ENCODE measurements around the gene FAM53A. TPM values are rescaled to one million over a fixed set of nuclear protein-coding genes. Genes with fewer than 3 reads are reported as not detected.

The FAM53A gene
- polyA plus RNA-seq, 2 of the 4 experiments (the other 2 are of a cell fraction), result 0.87 to 1.2 TPM

DNA sequence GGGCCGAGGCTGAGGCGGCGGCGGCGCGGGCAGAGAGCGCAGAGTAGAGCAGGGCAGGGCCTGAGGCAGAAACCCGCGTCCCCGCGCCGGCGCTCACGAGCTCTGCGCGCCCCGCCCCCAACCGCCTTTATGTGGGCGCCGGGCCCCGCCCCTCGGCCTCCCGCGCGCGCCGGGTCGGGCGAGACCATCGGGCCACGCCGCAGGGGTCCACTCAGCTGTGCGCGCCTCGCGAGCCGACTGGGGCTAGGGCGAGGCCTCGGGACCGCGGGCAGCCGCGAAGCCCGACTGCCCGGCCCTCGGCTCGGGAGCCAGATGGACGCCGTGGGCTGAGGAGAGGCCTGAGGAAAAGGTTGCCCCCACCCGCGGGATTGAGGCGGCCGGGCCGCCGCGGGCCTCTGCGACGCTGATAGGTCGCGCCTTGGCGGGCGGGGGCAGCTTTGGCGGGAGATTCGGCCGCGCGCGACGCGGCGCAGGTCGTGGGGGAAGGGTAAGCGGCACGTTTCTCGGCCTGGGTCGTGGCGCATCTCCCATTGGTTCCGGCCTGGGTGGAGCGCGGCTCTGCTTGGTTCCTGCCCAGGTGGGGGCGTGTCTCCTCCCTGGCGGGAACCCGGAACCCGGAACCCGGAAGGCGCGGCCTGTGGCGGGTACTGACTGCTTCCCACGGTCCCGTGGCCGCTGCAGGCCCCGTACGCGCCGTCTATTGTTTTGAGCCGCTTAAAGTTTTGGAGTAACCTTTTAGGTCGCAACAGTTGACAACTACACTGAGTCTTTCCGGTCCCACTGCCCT lies 28.3 kb upstream of the FAM53A start, which contains the start of gene SLBP:
Gene SLBP (minus strand): TSS at position 104 of the 787 bp plus-strand sequence. CDS start 131 bp downstream, outside the sequence.
- TF ChIP-seq ZSCAN20 (CRISPR knock-in tag; IDR thresholded peaks at IDR 0.05), result no peak
- TF ChIP-seq HOXA7 (CRISPR knock-in tag; IDR thresholded peaks at IDR 0.05), result no peak
- 0 out of 2 replicates have a peak, but pooled peaks have one; percentile 27 for TF ChIP-seq PHF8 (IDR thresholded peaks at IDR 0.05; ENCODE audit: borderline replicate concordance, low read depth)
- TF ChIP-seq POLR2A (IDR thresholded peaks at IDR 0.05; ENCODE audit: low read length), result peak; percentile 87
- peak; percentile 57 to 80; a peak in 2 of 5 replicates for TF ChIP-seq JUN (IDR thresholded peaks at IDR 0.05)
- TF ChIP-seq SREBF2 (IDR thresholded peaks at IDR 0.05), result no peak
- peak; percentile 66; the same call in 1 of the 2 replicates for TF ChIP-seq RFX5 (IDR thresholded peaks at IDR 0.05)
- no peak for TF ChIP-seq HEYL (CRISPR knock-in tag; IDR thresholded peaks at IDR 0.05)
- no peak for TF ChIP-seq EHF (CRISPR knock-in tag; IDR thresholded peaks at IDR 0.05)
- peak; percentile 91 for TF ChIP-seq BHLHE40 (IDR thresholded peaks at IDR 0.05; ENCODE audit: low read depth, low read length)
- TF ChIP-seq CHD2 (IDR thresholded peaks at IDR 0.05; ENCODE audit: low read length, partially characterized antibody), result peak; percentile 42
- 0 out of 2 replicates have a peak, but pooled peaks have one; percentile 78 for TF ChIP-seq MAZ (IDR thresholded peaks at IDR 0.05; ENCODE audit: borderline replicate concordance, low read depth, low read length)
- TF ChIP-seq E2F6 (IDR thresholded peaks at IDR 0.05; ENCODE audit: borderline replicate concordance, low read depth), result peak; percentile 99
- peak; percentile 93 for TF ChIP-seq MYC (IDR thresholded peaks at IDR 0.05; ENCODE audit: borderline replicate concordance, low read length)
- no peak for TF ChIP-seq NR3C1 (IDR thresholded peaks at IDR 0.05)
- TF ChIP-seq, protein P1, sequence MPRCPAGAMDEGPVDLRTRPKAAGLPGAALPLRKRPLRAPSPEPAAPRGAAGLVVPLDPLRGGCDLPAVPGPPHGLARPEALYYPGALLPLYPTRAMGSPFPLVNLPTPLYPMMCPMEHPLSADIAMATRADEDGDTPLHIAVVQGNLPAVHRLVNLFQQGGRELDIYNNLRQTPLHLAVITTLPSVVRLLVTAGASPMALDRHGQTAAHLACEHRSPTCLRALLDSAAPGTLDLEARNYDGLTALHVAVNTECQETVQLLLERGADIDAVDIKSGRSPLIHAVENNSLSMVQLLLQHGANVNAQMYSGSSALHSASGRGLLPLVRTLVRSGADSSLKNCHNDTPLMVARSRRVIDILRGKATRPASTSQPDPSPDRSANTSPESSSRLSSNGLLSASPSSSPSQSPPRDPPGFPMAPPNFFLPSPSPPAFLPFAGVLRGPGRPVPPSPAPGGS (IDR thresholded peaks at IDR 0.05), result 0 out of 3 replicates have a peak, but pooled peaks have one; percentile 61
- peak; percentile 97 for TF ChIP-seq MAX (IDR thresholded peaks at IDR 0.05)
- TF ChIP-seq FOSL2 (IDR thresholded peaks at IDR 0.05), result no peak
- TF ChIP-seq FOSL2 (CRISPR knock-in tag; IDR thresholded peaks at IDR 0.05), result no peak
- peak within 1 kb of the TSS; percentile 96 for H3K4me2 ChIP-seq
- peak within 1 kb of the TSS; percentile 85 for H3K4me3 ChIP-seq
- ATAC-seq, result peak; percentile 86 to 92
- POLR2A ChIA-PET, result interaction anchor here (0.5 to 2.2 kb wide), 8 partner anchors 9 to 365 kb away, joined by 4 to 21 read pairs (median 6); partner anchors contain the start of genes TACC3, TMEM129 and UVSSA
- H3K27ac ChIP-seq, result peak within 1 kb of the TSS; percentile 99 to 100
- WGBS (ENCODE audit: missing lambda C conversion rate), result no CpG with 5 or more reads among the region's 98 CpGs
- peaks cover 40% of the 10 kb centered on the region for H3K4me1 ChIP-seq
- H3K9me3 ChIP-seq, result no peaks in the 10 kb centered on the region
- no peak for FAIRE-seq
- CTCF ChIA-PET, result interaction anchor here (0.6 to 3.5 kb wide), 5 partner anchors 11 to 30 kb away, joined by 3 to 17 read pairs (median 4); no protein-coding TSS in a partner anchor
- peak; percentile 92 to 97 for DNase-seq (ENCODE audit: low read depth in 1 of 2, low spot score in 1 of 2)

DNA sequence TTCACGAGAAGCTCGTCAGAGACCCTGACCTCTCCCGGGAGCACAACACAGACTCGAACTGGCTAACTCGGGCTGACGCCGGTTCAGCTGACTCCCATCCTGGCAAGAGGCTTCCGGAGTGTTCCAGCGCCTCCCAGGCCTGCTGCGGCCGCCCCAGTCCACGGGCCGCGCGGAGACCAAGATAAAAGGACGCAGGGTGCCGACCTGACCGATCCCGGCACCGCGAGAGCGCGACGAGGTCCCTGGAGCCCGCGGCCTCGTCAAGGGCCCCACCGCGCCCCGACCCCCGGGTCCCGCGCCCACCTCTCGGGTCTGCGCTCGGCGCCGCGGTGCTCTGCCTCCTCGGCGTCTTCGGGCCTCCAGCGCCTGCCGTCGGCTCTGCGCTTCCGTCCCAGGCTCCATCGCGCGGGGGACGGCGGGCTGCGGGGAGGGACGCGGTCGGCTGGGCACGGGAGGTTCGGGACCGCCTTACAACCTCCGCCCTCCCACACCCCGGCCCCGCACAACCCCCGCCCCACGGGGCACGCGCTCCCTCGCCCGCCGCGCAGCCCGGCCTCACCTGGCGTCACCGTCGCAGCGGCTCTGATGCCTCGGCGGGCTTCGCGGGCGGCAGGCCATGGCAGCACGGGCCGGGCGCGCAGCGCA lies 27.6 kb upstream of the FAM53A start:
- TF ChIP-seq NFE2L2 (conservative IDR thresholded peaks at IDR 0.05; ENCODE audit: low read length) (no peak), PHF8 (IDR thresholded peaks at IDR 0.05; ENCODE audit: borderline replicate concordance, low read depth) (peak; percentile 27; the same call in 1 of the 2 replicates), MAFK (IDR thresholded peaks at IDR 0.05; ENCODE audit: partially characterized antibody) (no peak), TFCP2L1 (CRISPR knock-in tag; IDR thresholded peaks at IDR 0.05) (no peak), MYC (IDR thresholded peaks at IDR 0.05; ENCODE audit: borderline replicate concordance, low read length) (no peak), CTCF (IDR thresholded peaks at IDR 0.05) (no peak), MAX (IDR thresholded peaks at IDR 0.05) (peak; percentile 28; the same call in 1 of the 2 replicates), FOXS1 (CRISPR knock-in tag; IDR thresholded peaks at IDR 0.05) (no peak), TP53 (CRISPR knock-in tag; IDR thresholded peaks at IDR 0.05) (no peak)
- H3K4me1 ChIP-seq, result peaks cover 40% of the 10 kb centered on the region
- ChIA-PET CTCF (interaction anchor here (1.7 to 3.5 kb wide), 4 partner anchors 15 to 20 kb away, joined by 4 to 17 read pairs (median 11); no protein-coding TSS in a partner anchor), POLR2A (interaction anchor here (0.6 to 2.2 kb wide), 7 partner anchors 10 to 364 kb away, joined by 4 to 21 read pairs (median 5); partner anchors contain the start of genes TACC3, TMEM129 and UVSSA)
- FAIRE-seq (no peak), DNase-seq (ENCODE audit: low read depth in 1 of 2, low spot score in 1 of 2) (peak in 1 of 2 experiments; percentile 30), ATAC-seq (peak; percentile 7 to 38)
- H3K4me3 ChIP-seq, result peak overlapping the region; percentile 85
- H3K4me2 ChIP-seq, result peak overlapping the region; percentile 96
- H3K27ac ChIP-seq, result peak overlapping the region; percentile 99 to 100
- H3K9me3 ChIP-seq, result no peaks in the 10 kb centered on the region
- 0% methylated on average over 1 of the region's 85 CpGs for WGBS (ENCODE audit: missing lambda C conversion rate)

Measured in A549 (cell line).